Muscle of leg (tissue), 16 donors: ENCODE measurements around the gene ZNF316. TPM values are rescaled to one million over a fixed set of nuclear protein-coding genes. Genes with fewer than 3 reads are reported as not detected.

Source experiments
- DNase-seq: peaks from one replicate; pipeline ENCODE4 v3.0.0; 2013
- H3K27ac ChIP-seq: one replicate; pipeline ENCODE4 v1.5.1; 2013; ENCODE audit warnings: mild to moderate bottlenecking, low read length, control low read depth
- H3K27me3 ChIP-seq: one replicate; pipeline ENCODE4 v1.6.1; 2013; ENCODE audit warnings: low read length; ENCODE audit not compliant: control insufficient read depth, insufficient read depth
- H3K36me3 ChIP-seq: one replicate; pipeline ENCODE4 v1.6.1; 2013; ENCODE audit warnings: low read length; ENCODE audit not compliant: control insufficient read depth, insufficient read depth
- H3K4me1 ChIP-seq: one replicate; pipeline ENCODE4 v1.6.1; 2013; ENCODE audit warnings: low read length; ENCODE audit not compliant: control insufficient read depth, insufficient read depth
- H3K4me3 ChIP-seq: one replicate; pipeline ENCODE4 v1.5.1; 2013; ENCODE audit warnings: low read length, control low read depth
- H3K9me3 ChIP-seq: replicated peaks from 2 replicates; pipeline ENCODE4 v1.6.1; 2013; ENCODE audit warnings: low read depth, low read length; ENCODE audit not compliant: control insufficient read depth
- WGBS: methylation state at CpG from one replicate; pipeline ENCODE4 v1.1.5; 2013; ENCODE audit warnings: missing lambda C conversion rate; ENCODE audit not compliant: insufficient coverage; 5-methylcytosine and 5-hydroxymethylcytosine counted together
- long read RNA-seq, 11 donors: transcript quantifications; one replicate each; lab custom pipeline, GENCODE V29; 2026
- polyA plus RNA-seq, 8 donors: library from polyadenylated mRNA; unstranded; fragments of 120-200 nt; gene quantifications; one replicate each; pipeline versions ENCODE4 v1.2.1 to v1.2.3, GENCODE V29; 2013; ENCODE audit warnings: inconsistent platforms in 1 of 8, low replicate concordance in 1 of 8; ENCODE audit not compliant: insufficient read length in 8 of 8, insufficient read depth in 1 of 8
- total RNA-seq: library from RNA; stranded (reverse); fragments of 120-200 nt; gene quantifications from one replicate; pipeline ENCODE4 v1.2.4, GENCODE V29; 2013

The ZNF316 gene
- total RNA-seq (11.1 TPM), polyA plus RNA-seq (10 to 100 TPM; 23.1 to 37.9 (median 28.4) TPM)
- long read RNA-seq, donor 1, result 0 reads
- long read RNA-seq, donor 2, result 0 reads
- long read RNA-seq, donor 3, result 0 reads
- long read RNA-seq, donor 4, partial matches to known transcripts, result 6 of 6 reads
- long read RNA-seq, donor 4, other reads (novel, unspliced or antisense), result 0 of 6 reads
- long read RNA-seq, donor 5, full-length matches to known transcripts, result 1 of 1 reads
- long read RNA-seq, donor 5, partial matches to known transcripts, result 0 of 1 reads
- long read RNA-seq, donor 5, other reads (novel, unspliced or antisense), result 0 of 1 reads
- long read RNA-seq, donor 6, result 0 reads
- long read RNA-seq, donor 7, result 0 reads
- long read RNA-seq, donor 8, partial matches to known transcripts, result 0 of 1 reads
- long read RNA-seq, donor 8, other reads (novel, unspliced or antisense), result 0 of 1 reads
- long read RNA-seq, donor 9, result 0 reads
- long read RNA-seq, donor 10, result 0 reads
- long read RNA-seq, donor 11, full-length matches to known transcripts, result 1 of 19 reads
- long read RNA-seq, donor 11, partial matches to known transcripts, result 18 of 19 reads
- long read RNA-seq, donor 11, other reads (novel, unspliced or antisense), result 0 of 19 reads

GRCh38 chr7:6636741-6637543 lies at the start of gene ZNF316:
TSS of gene ZNF316 (plus strand) at chr7:6637318. CDS start at chr7:6642410, 5,092 bp downstream.
- Histone ChIP-seq H3K27me3 (no peaks in the 10 kb centered on the region), H3K27ac (no peak within 1 kb of the TSS), H3K9me3 (no peaks in the 10 kb centered on the region), H3K36me3 (peaks cover 32% of the 10 kb centered on the region), H3K4me3 (peak within 1 kb of the TSS; percentile 75), H3K4me1 (peaks cover 21% of the 10 kb centered on the region)
- WGBS, result under 1% methylated on average over 100 of the region's 104 CpGs
- DNase-seq, result peak; percentile 69

GRCh38 chr7:6588566-6588965 lies 48.6 kb upstream of the ZNF316 start:
- H3K27me3 ChIP-seq, result no peaks in the 10 kb centered on the region
- H3K4me3 ChIP-seq, result no peak overlapping the region
- H3K4me1 ChIP-seq, result peaks cover 17% of the 10 kb centered on the region
- H3K36me3 ChIP-seq, result peaks cover 44% of the 10 kb centered on the region
- H3K9me3 ChIP-seq, result no peaks in the 10 kb centered on the region
- WGBS, result 90% methylated on average over 7 of the region's 9 CpGs
- DNase-seq, result no peak
- H3K27ac ChIP-seq, result no peak overlapping the region

DNA sequence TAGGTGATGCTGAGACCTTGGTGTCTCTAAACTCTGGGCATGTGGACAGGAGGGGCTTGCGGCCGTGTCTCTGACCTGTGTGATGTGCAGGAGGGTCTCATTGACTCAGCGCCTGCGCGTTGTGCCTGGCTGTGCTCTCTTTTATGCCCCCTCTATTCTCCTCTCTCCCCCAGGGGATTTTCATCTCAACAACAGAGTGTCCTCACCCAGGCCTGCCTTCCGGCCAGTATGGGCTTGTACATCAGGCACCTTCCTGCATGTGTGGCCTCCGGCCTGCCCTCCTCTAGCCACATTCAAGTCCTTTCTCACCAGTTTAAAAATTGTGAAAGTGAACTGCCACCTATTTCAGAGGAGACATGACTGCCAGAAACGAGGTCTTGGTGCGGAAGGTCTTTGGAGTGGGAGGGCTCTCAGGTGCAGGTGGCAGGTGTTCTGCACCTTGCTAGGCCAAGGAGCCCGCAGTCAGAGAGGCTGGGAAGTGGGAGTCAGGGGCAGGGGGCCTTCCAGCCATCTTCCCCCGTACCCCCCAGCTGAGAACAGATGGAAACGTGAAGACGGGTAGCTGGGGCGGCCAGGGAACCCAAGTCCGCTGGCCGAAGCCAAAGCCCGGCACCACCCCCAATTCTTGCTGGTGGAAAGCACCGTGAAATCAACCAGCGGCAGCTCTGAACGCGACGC lies 47.8 kb upstream of the ZNF316 start:
- H3K27me3 ChIP-seq, result no peaks in the 10 kb centered on the region
- no peak overlapping the region for H3K27ac ChIP-seq
- no peaks in the 10 kb centered on the region for H3K9me3 ChIP-seq
- peak overlapping the region; percentile 37 for H3K4me3 ChIP-seq
- peaks cover 17% of the 10 kb centered on the region for H3K4me1 ChIP-seq
- no peak for DNase-seq
- H3K36me3 ChIP-seq, result peaks cover 50% of the 10 kb centered on the region
- 38% methylated on average over 18 of the region's 22 CpGs for WGBS

- Histone ChIP-seq H3K4me3 (peak within 1 kb of the TSS; percentile 82), H3K36me3 (peaks cover 50% of the 10 kb centered on the region), H3K27me3 (no peaks in the 10 kb centered on the region), H3K4me1 (peaks cover 17% of the 10 kb centered on the region), H3K27ac (peak within 1 kb of the TSS; percentile 55), H3K9me3 (no peaks in the 10 kb centered on the region)
- DNase-seq, result peak; percentile 93
- WGBS, result under 1% methylated on average over 107 of the region's 107 CpGs
These were observed 47.1 kb upstream of the ZNF316 start, which contains the start of gene INTS15 for GRCh38 chr7:6589829-6590644. TSS of gene INTS15 (plus strand) at chr7:6590021. CDS start at chr7:6590284, 263 bp downstream.

GRCh38 chr7:6590645-6591110 lies 46.4 kb upstream of the ZNF316 start:
- Histone ChIP-seq H3K27me3 (no peaks in the 10 kb centered on the region), H3K36me3 (peaks cover 55% of the 10 kb centered on the region), H3K9me3 (no peaks in the 10 kb centered on the region), H3K4me1 (peaks cover 17% of the 10 kb centered on the region), H3K4me3 (peak overlapping the region; percentile 82), H3K27ac (peak overlapping the region; percentile 55)
- no peak for DNase-seq
- WGBS, result 0% methylated on average over 4 of the region's 10 CpGs

DNA sequence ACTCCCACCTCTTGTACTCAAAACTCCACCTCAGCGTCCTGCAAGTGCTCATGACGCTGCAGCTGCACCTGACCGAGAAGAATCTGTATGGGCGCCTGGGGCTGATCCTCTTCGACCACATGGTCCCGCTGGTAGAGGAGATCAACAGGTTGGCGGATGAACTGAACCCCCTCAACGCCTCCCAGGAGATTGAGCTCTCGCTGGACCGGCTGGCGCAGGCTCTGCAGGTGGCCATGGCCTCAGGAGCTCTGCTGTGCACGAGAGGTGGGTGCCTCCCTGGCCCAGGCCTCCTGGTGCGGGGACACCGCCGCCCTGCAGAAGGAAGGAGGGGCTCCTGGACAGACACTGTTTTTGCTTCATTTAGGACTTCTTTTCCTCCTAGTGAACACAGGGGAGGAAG lies 37.0 kb upstream of the ZNF316 start:
- WGBS, result 94% methylated on average over 12 of the region's 15 CpGs
- Histone ChIP-seq H3K27me3 (no peaks in the 10 kb centered on the region), H3K27ac (no peak overlapping the region), H3K9me3 (no peaks in the 10 kb centered on the region), H3K4me3 (no peak overlapping the region), H3K36me3 (peaks cover 81% of the 10 kb centered on the region), H3K4me1 (no peaks in the 10 kb centered on the region)
- no peak for DNase-seq

GRCh38 chr7:6604458-6604857 lies 32.7 kb upstream of the ZNF316 start:
- peaks cover 68% of the 10 kb centered on the region for H3K36me3 ChIP-seq
- 95% methylated on average over 5 of the region's 10 CpGs for WGBS
- no peak for DNase-seq

DNA sequence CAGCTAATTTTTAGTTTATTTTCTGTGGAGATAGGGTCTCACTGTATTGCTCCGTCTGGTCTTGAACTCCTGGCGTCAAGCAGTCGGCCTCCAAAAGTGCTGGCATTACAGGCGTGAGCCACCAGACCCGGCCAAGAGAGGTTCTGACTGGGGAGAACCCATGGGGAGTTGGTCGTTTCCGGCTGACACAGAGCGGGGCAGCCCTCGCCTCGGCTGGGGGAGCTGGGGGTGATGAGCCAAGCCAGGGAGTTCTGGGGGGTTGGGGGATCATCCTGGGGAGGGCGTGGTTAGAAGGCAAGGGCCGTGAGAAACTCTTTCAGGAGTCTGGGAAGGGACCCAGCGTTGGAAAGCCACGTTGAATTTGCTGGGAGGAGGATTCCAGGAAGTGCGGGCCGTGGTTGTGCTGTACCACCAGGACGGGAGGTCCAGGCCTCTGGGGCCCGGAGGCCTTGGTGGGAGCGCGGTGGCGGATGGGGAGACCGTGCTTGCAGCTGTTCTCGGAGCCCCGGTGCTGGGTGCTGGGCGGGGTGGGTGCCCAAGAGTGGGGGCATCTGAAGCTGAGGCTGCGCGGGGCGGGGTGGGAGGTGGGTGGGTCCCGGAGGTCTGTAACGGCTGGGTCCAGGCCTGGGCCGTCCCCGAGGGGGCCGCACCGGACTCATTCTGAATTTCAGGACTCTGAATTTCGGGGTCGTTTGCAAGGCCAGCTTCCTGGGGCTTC lies 30.1 kb upstream of the ZNF316 start:
- Histone ChIP-seq H3K27ac (no peak overlapping the region), H3K27me3 (no peaks in the 10 kb centered on the region), H3K9me3 (no peaks in the 10 kb centered on the region), H3K4me3 (no peak overlapping the region), H3K36me3 (peaks cover 47% of the 10 kb centered on the region), H3K4me1 (no peaks in the 10 kb centered on the region)
- WGBS, result 85% methylated on average over 31 of the region's 36 CpGs
- DNase-seq, result no peak

More at GRCh38 chr7:6604458-6604857, 32.7 kb upstream of the ZNF316 start:
- Histone ChIP-seq H3K4me3 (no peak overlapping the region), H3K27ac (no peak overlapping the region), H3K27me3 (no peaks in the 10 kb centered on the region), H3K9me3 (no peaks in the 10 kb centered on the region), H3K4me1 (no peaks in the 10 kb centered on the region)
